Measurements from ENCODE around the gene SLC38A11. TPM values are rescaled to one million over a fixed set of nuclear protein-coding genes. Genes with fewer than 3 reads are reported as not detected.

The SLC38A11 gene
- total and polyA plus RNA-seq, 2 of the 8 experiments (the other 6 are each of a cell fraction or from before 2014, with no cell fraction given), result not detected

GRCh38 chr2:164947281-164947680 lies 8.0 kb downstream of the SLC38A11 start:
- Histone ChIP-seq H3K79me1 (ENCODE audit: low read depth, low read length) (no peaks in the 10 kb centered on the region), H3K23me2 (ENCODE audit: low read depth, low read length) (no peaks in the 10 kb centered on the region), H2AK5ac (ENCODE audit: low read depth, low read length) (no peak overlapping the region), H2BK120ac (replicated peaks; ENCODE audit: low read depth, low read length) (no peak overlapping the region), H4K8ac (ENCODE audit: extremely low read depth, insufficient read depth, low read length) (no peak overlapping the region), H3K4me2 (ENCODE audit: insufficient read depth in 1 of 2, low read depth in 2 of 2, low read length in 2 of 2) (no peak overlapping the region), H3K14ac (ENCODE audit: insufficient read length) (no peak overlapping the region), H2BK12ac (ENCODE audit: low read depth, low read length) (no peak overlapping the region), H3K27me3 (replicated peaks in 1 of 4; ENCODE audit: control insufficient read depth in 3 of 4, extremely low read depth in 1 of 4, insufficient read depth in 3 of 4, low read length in 3 of 4) (no peaks in the 10 kb centered on the region), H3K23ac (ENCODE audit: insufficient read length) (no peak overlapping the region), H4K91ac (replicated peaks; ENCODE audit: insufficient read length, low read length) (no peak overlapping the region), H4K5ac (ENCODE audit: insufficient read length, low read depth, low read length) (no peak overlapping the region), H3K36me3 (ENCODE audit: control insufficient read depth in 2 of 4, insufficient read depth in 4 of 4, low read length in 3 of 4) (no peaks in the 10 kb centered on the region), H2BK20ac (ENCODE audit: low read length) (no peak overlapping the region), H4K20me1 (replicated peaks in 1 of 2; ENCODE audit: control insufficient read depth in 1 of 2, insufficient read depth in 2 of 2, low read length in 2 of 2) (no peaks in the 10 kb centered on the region), H2BK15ac (ENCODE audit: low read length) (no peak overlapping the region), H3K18ac (ENCODE audit: extremely low read depth, low read length) (no peak overlapping the region), H3K79me2 (ENCODE audit: control insufficient read depth in 1 of 2, insufficient read depth in 2 of 2, low read length in 2 of 2) (no peaks in the 10 kb centered on the region), H3K4me3 (ENCODE audit: extremely low read depth in 1 of 4, insufficient read depth in 2 of 4, low read depth in 3 of 4, low read length in 4 of 4) (no peak overlapping the region), H3K4me1 (replicated peaks in 1 of 4; ENCODE audit: control insufficient read depth in 3 of 4, insufficient read depth in 4 of 4, low read length in 3 of 4) (no peaks in the 10 kb centered on the region), H3K56ac (replicated peaks; ENCODE audit: insufficient read length, low read depth, low read length) (no peak overlapping the region), H3K9me3 (ENCODE audit: insufficient read depth in 2 of 2, low read depth in 1 of 2, low read length in 1 of 2) (no peaks in the 10 kb centered on the region), H3K9ac (replicated peaks in 1 of 4; ENCODE audit: extremely low read depth in 1 of 4, low read depth in 3 of 4, low read length in 3 of 4) (no peak overlapping the region), H2AFZ (ENCODE audit: low read length) (no peak overlapping the region), H3K27ac (ENCODE audit: low read depth, low read length) (no peak overlapping the region), H3K4ac (replicated peaks; ENCODE audit: insufficient read length, low read depth, low read length) (no peak overlapping the region), H2BK5ac (ENCODE audit: low read depth, low read length) (no peak overlapping the region)
- FAIRE-seq (no peak), DNase-seq (ENCODE audit: low read depth in 1 of 2, low spot score in 2 of 2) (no peak)
- POLR2A ChIA-PET (ENCODE audit: partially characterized antibody), result no interaction called here
- CTCF ChIA-PET (ENCODE audit: partially characterized antibody), result interaction anchor here (1.4 kb wide), 1 partner anchor 256 kb away, joined by 3 read pairs; the partner anchor contains the start of gene SCN3A
- WGBS, 2 experiments (ENCODE audit: extremely low coverage in 1 of 2, insufficient coverage in 1 of 2, insufficient read length in 1 of 2, insufficient replicate concordance in 2 of 2, low coverage in 1 of 2, low lambda C conversion rate in 2 of 2, missing lambda C conversion rate in 1 of 2), result 88% methylated on average over 7 of the region's 7 CpGs; no CpG with 5 or more reads in 1 of the 2 experiments
- TF ChIP-seq EZH2 (IDR thresholded peaks at IDR 0.05; ENCODE audit: low read depth, low read length, severe bottlenecking) (no peak), SP1 (IDR thresholded peaks at IDR 0.05; ENCODE audit: low read depth, low read length) (no peak), HDAC2 (IDR thresholded peaks at IDR 0.05; ENCODE audit: borderline replicate concordance in 1 of 2, low read depth in 2 of 2, low read length in 2 of 2) (no peak), CTBP2 (IDR thresholded peaks at IDR 0.05; ENCODE audit: borderline replicate concordance, insufficient read depth, insufficient read length, low read length) (no peak), SAP30 (IDR thresholded peaks at IDR 0.05; ENCODE audit: insufficient read depth, insufficient replicate concordance, low read length) (no peak), TEAD4 (IDR thresholded peaks at IDR 0.05; ENCODE audit: low read depth, low read length) (no peak), GTF2F1 (IDR thresholded peaks at IDR 0.05; ENCODE audit: borderline replicate concordance, low read depth, low read length) (no peak), ATF3 (IDR thresholded peaks at IDR 0.05; ENCODE audit: insufficient read depth, low read depth, low read length) (no peak), TCF12 (IDR thresholded peaks at IDR 0.05; ENCODE audit: low read depth, low read length) (no peak), PHF8 (conservative IDR thresholded peaks at IDR 0.05; ENCODE audit: low read depth, low read length) (no peak), SP2 (IDR thresholded peaks at IDR 0.05; ENCODE audit: low read length) (no peak), POLR2A (IDR thresholded peaks at IDR 0.05; ENCODE audit: control extremely low read depth in 1 of 2, low read depth in 2 of 2, low read length in 2 of 2) (no peak), BACH1 (IDR thresholded peaks at IDR 0.05; ENCODE audit: low read length) (no peak), FOSL1 (IDR thresholded peaks at IDR 0.05; ENCODE audit: insufficient read depth, low read depth, low read length) (no peak)

Data from H1 (cell line).